ENCODE data around the gene SHANK2.

GRCh38 chr11:71298016-71298550, 45.7 kb upstream of the SHANK2 start:
- TF ChIP-seq, protein P1, sequence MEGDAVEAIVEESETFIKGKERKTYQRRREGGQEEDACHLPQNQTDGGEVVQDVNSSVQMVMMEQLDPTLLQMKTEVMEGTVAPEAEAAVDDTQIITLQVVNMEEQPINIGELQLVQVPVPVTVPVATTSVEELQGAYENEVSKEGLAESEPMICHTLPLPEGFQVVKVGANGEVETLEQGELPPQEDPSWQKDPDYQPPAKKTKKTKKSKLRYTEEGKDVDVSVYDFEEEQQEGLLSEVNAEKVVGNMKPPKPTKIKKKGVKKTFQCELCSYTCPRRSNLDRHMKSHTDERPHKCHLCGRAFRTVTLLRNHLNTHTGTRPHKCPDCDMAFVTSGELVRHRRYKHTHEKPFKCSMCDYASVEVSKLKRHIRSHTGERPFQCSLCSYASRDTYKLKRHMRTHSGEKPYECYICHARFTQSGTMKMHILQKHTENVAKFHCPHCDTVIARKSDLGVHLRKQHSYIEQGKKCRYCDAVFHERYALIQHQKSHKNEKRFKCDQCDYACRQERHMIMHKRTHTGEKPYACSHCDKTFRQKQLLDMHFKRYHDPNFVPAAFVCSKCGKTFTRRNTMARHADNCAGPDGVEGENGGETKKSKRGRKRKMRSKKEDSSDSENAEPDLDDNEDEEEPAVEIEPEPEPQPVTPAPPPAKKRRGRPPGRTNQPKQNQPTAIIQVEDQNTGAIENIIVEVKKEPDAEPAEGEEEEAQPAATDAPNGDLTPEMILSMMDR (IDR thresholded peaks at IDR 0.05; ENCODE audit: low read length), result no peak
- no peak for TF ChIP-seq EZH2 (IDR thresholded peaks at IDR 0.05; ENCODE audit: borderline replicate concordance, low read length)

Data from OCI-LY1 (cell line).